Kidney (tissue), 14 donors: ENCODE data around the gene SMCO4. TPM values are rescaled to one million over a fixed set of nuclear protein-coding genes. Genes with fewer than 3 reads are reported as not detected.

Experiments
- DNase-seq, 5 donors: peaks; one replicate each; pipeline ENCODE4 v3.0.0-alpha.2; 2013 to 2020
- FAIRE-seq: peaks from 2 replicates; lab custom pipeline; 2012; peaks lifted over from hg19 to GRCh38; lab: Jason Lieb, UNC
- H3K27ac ChIP-seq, 2 donors: one replicate each; pipeline ENCODE4 v1.7.0; 2013; ENCODE audit warnings: low read depth in 2 of 2, low read length in 2 of 2, inconsistent platforms in 1 of 2
- H3K27me3 ChIP-seq: one replicate; pipeline ENCODE4 v1.7.1; 2013; ENCODE audit warnings: low read length, inconsistent platforms; ENCODE audit not compliant: control insufficient read depth, insufficient read depth
- H3K36me3 ChIP-seq, 3 donors: one replicate each; pipeline versions ENCODE4 v1.7.0 to v1.7.1; 2013; ENCODE audit warnings: low read length in 3 of 3, control low read depth in 1 of 3, inconsistent platforms in 1 of 3; ENCODE audit not compliant: insufficient read depth in 3 of 3, control insufficient read depth in 2 of 3
- H3K4me1 ChIP-seq, 3 donors: one replicate each; pipeline versions ENCODE4 v1.7.0 to v1.7.1; 2013; ENCODE audit warnings: low read length in 3 of 3, inconsistent platforms in 1 of 3, low read depth in 1 of 3; ENCODE audit not compliant: control insufficient read depth in 2 of 3, insufficient read depth in 2 of 3
- H3K4me3 ChIP-seq, 3 donors: one replicate each; pipeline versions ENCODE4 v1.7.0 to v1.8.1; 2013; ENCODE audit warnings: low read length in 3 of 3, control low read depth in 1 of 3, inconsistent platforms in 1 of 3
- H3K9ac ChIP-seq, 3 donors: one replicate each; pipeline versions ENCODE4 v1.7.0 to v1.7.1; 2013; ENCODE audit warnings: low read length in 3 of 3, control low read depth in 1 of 3, inconsistent platforms in 1 of 3
- H3K9me3 ChIP-seq, 3 donors: one replicate each; pipeline versions ENCODE4 v1.7.0 to v1.7.1; 2013; ENCODE audit warnings: low read length in 3 of 3, control low read depth in 1 of 3, inconsistent platforms in 1 of 3; ENCODE audit not compliant: control insufficient read depth in 2 of 3, insufficient read depth in 1 of 3
- intact Hi-C: fragments of 100-400 bp; cut with DNase I; formaldehyde crosslinking; loops from one replicate; pipeline ENCODE4 v1.11.1; 2022
- polyA plus RNA-seq: library from polyadenylated mRNA; stranded (reverse); fragments of 350-450 nt; fragmentation: Illumina TruSeq; extraction: RNeasy Lipid Tissue Mini Kit (QIAGEN cat#74804); gene quantifications from one replicate; pipeline ENCODE4 v1.2.3, GENCODE V29; 2014; ENCODE audit warnings: low read depth, low replicate concordance; ENCODE audit not compliant: insufficient read depth
- total RNA-seq: library from RNA; stranded (reverse); fragmentation: NEBNext Ultra II Directional; extraction: Animal tissue kit (Norgen Biotek cat#: 25700); gene quantifications from one replicate; pipeline ENCODE4 v1.2.1, GENCODE V29; 2021
- TF ChIP-seq, protein P1 (sequence below): IDR thresholded peaks from 3 replicates; pipeline ENCODE4 v1.5.1; 2012; ENCODE audit warnings: mild to moderate bottlenecking, moderate library complexity, borderline replicate concordance; ENCODE audit not compliant: insufficient read depth; ENCODE audit errors: extremely low read depth
- donor health status: control.
- donor health status: control.
- donor health status: control.
- donor health status: control.
- donor health status: control.
- donor health status: DM: yes; HTN: yes; CAD: no.
- donor health status: Normal renal cell carcinoma (clear cell type).

The SMCO4 gene
- total and polyA plus RNA-seq, 2 donors from 2014 or later, result 33.0 to 102 TPM

- intact Hi-C loops, result no loop called here
- H3K9ac ChIP-seq, result no peak overlapping the region
- H3K27ac ChIP-seq, result no peak overlapping the region
- TF ChIP-seq, protein P1, sequence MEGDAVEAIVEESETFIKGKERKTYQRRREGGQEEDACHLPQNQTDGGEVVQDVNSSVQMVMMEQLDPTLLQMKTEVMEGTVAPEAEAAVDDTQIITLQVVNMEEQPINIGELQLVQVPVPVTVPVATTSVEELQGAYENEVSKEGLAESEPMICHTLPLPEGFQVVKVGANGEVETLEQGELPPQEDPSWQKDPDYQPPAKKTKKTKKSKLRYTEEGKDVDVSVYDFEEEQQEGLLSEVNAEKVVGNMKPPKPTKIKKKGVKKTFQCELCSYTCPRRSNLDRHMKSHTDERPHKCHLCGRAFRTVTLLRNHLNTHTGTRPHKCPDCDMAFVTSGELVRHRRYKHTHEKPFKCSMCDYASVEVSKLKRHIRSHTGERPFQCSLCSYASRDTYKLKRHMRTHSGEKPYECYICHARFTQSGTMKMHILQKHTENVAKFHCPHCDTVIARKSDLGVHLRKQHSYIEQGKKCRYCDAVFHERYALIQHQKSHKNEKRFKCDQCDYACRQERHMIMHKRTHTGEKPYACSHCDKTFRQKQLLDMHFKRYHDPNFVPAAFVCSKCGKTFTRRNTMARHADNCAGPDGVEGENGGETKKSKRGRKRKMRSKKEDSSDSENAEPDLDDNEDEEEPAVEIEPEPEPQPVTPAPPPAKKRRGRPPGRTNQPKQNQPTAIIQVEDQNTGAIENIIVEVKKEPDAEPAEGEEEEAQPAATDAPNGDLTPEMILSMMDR, result no peak
- H3K4me3 ChIP-seq, result no peak overlapping the region
- FAIRE-seq (no peak), DNase-seq (no peak)
- H3K27me3 ChIP-seq, result no peaks in the 10 kb centered on the region
- H3K4me1 ChIP-seq, result peaks cover 0 to 2% (median 0%) of the 10 kb centered on the region in 3 donors
- H3K36me3 ChIP-seq, result no peaks in the 10 kb centered on the region
- H3K9me3 ChIP-seq, result no peaks in the 10 kb centered on the region
Measured at GRCh38 chr11:93512949-93513667, 30.1 kb downstream of the SMCO4 start.

GRCh38 chr11:93512073-93512475 is 31.1 kb downstream of the SMCO4 start:
- no peak for FAIRE-seq
- H3K27me3 ChIP-seq, result no peaks in the 10 kb centered on the region
- H3K27ac ChIP-seq, result no peak overlapping the region
- no peak overlapping the region for H3K4me3 ChIP-seq
- H3K9me3 ChIP-seq, result no peaks in the 10 kb centered on the region
- H3K4me1 ChIP-seq, result peaks cover 0 to 2% (median 0%) of the 10 kb centered on the region in 3 donors
- DNase-seq, result no peak
- TF ChIP-seq, protein P1, result no peak
- no peaks in the 10 kb centered on the region for H3K36me3 ChIP-seq
- no peak overlapping the region for H3K9ac ChIP-seq
- intact Hi-C loops, result no loop called here

DNA sequence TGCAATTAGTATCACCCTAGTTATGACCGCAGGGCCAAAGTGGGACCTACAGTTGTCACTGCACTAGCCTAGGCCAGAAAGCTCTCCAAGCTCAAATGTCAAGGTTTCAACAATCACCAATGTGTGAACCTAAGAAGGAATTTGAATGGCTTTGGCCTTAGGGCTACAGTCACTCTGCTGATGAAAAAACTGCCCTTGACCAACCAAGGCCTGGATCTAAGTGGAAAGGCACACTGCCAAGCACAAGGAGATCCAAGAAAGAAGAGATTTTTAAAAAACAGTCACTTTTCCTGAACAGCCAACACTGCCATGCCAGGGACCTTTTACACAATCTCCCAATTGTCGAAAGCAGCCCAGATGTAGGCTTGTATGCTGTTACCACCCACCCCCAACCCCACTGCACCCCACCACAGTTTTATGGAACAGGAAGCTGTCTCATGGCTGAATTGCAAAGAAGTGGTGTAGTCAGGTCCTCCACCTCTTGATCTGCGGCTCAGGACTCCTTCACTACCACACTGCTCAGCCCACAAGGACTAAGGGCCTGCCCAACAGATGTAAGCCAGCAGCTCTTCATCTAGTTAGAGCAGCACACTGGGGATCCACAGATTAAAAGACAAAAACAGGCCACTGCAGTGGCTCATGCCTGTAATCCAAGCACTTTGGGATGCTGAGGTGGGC is 32.9 kb downstream of the SMCO4 start:
- no peaks in the 10 kb centered on the region for H3K9me3 ChIP-seq
- no peaks in the 10 kb centered on the region for H3K36me3 ChIP-seq
- H3K27ac ChIP-seq, result no peak overlapping the region
- no peak overlapping the region for H3K9ac ChIP-seq
- no peaks in the 10 kb centered on the region for H3K4me1 ChIP-seq
- DNase-seq (no peak), FAIRE-seq (no peak)
- H3K27me3 ChIP-seq, result no peaks in the 10 kb centered on the region
- TF ChIP-seq, protein P1, result no peak
- intact Hi-C loops, result no loop called here
- H3K4me3 ChIP-seq, result no peak overlapping the region
